ENCODE data around the gene FAM98B. TPM values are rescaled to one million over a fixed set of nuclear protein-coding genes. Genes with fewer than 3 reads are reported as not detected.

FAM98B gene
- total and polyA plus RNA-seq, 2 of the 8 experiments (the other 6 are each of a cell fraction or from before 2014, with no cell fraction given): 5.9 to 48.4 TPM

- FAIRE-seq (no peak), DNase-seq (ENCODE audit: low read depth in 1 of 2, low spot score in 2 of 2) (no peak)
- no peak overlapping the region for H2BK120ac ChIP-seq (replicated peaks; ENCODE audit: low read depth, low read length)
- H3K23me2 ChIP-seq (ENCODE audit: low read depth, low read length): no peaks in the 10 kb centered on the region
- no peak overlapping the region for H3K23ac ChIP-seq (ENCODE audit: insufficient read length)
- H3K36me3 ChIP-seq (ENCODE audit: control insufficient read depth in 2 of 4, insufficient read depth in 4 of 4, low read length in 3 of 4): no peaks in the 10 kb centered on the region
- H3K4me1 ChIP-seq (replicated peaks in 1 of 4; ENCODE audit: control insufficient read depth in 3 of 4, insufficient read depth in 4 of 4, low read length in 3 of 4): peaks cover 0 to 3% (median 0%) of the 10 kb centered on the region in 4 experiments; a peak in 1 of 7 replicates
- H3K4me2 ChIP-seq (ENCODE audit: insufficient read depth in 1 of 2, low read depth in 2 of 2, low read length in 2 of 2): no peak overlapping the region
- no peak overlapping the region for H3K4me3 ChIP-seq (ENCODE audit: extremely low read depth in 1 of 4, insufficient read depth in 2 of 4, low read depth in 3 of 4, low read length in 4 of 4)
- H2AK5ac ChIP-seq (ENCODE audit: low read depth, low read length): no peak overlapping the region
- H2AFZ ChIP-seq (ENCODE audit: low read length): no peak overlapping the region
- no peak overlapping the region for H2BK20ac ChIP-seq (ENCODE audit: low read length)
- no peaks in the 10 kb centered on the region for H4K20me1 ChIP-seq (replicated peaks in 1 of 2; ENCODE audit: control insufficient read depth in 1 of 2, insufficient read depth in 2 of 2, low read length in 2 of 2)
- H2BK5ac ChIP-seq (ENCODE audit: low read depth, low read length): no peak overlapping the region
- no peak overlapping the region for H4K91ac ChIP-seq (replicated peaks; ENCODE audit: insufficient read length, low read length)
- no peak overlapping the region for H3K27ac ChIP-seq (ENCODE audit: low read depth, low read length)
- H3K79me2 ChIP-seq (ENCODE audit: control insufficient read depth in 1 of 2, insufficient read depth in 2 of 2, low read length in 2 of 2): no peaks in the 10 kb centered on the region
- no peak overlapping the region for H4K8ac ChIP-seq (ENCODE audit: extremely low read depth, insufficient read depth, low read length)
- ChIA-PET CTCF (ENCODE audit: partially characterized antibody) (interaction anchor here (0.7 to 3.6 kb wide), 5 partner anchors 28 to 155 kb away, joined by 3 to 18 read pairs (median 3); partner anchors contain the start of gene RASGRP1), POLR2A (ENCODE audit: partially characterized antibody) (interaction anchor here (1.0 kb wide), 1 partner anchor 81 kb away, joined by 3 read pairs; the partner anchor contains the start of gene FAM98B)
- no peak overlapping the region for H2BK12ac ChIP-seq (ENCODE audit: low read depth, low read length)
- no peak overlapping the region for H3K14ac ChIP-seq (ENCODE audit: insufficient read length)
- H3K79me1 ChIP-seq (ENCODE audit: low read depth, low read length): no peaks in the 10 kb centered on the region
- no peak overlapping the region for H3K56ac ChIP-seq (replicated peaks; ENCODE audit: insufficient read length, low read depth, low read length)
- WGBS, 2 experiments (ENCODE audit: extremely low coverage in 1 of 2, insufficient coverage in 1 of 2, insufficient read length in 1 of 2, insufficient replicate concordance in 2 of 2, low coverage in 1 of 2, low lambda C conversion rate in 2 of 2, missing lambda C conversion rate in 1 of 2): 91% methylated on average over 8 of the region's 8 CpGs; no CpG with 5 or more reads in 1 of the 2 experiments
- H4K5ac ChIP-seq (ENCODE audit: insufficient read length, low read depth, low read length): no peak overlapping the region
- no peaks in the 10 kb centered on the region for H3K9me3 ChIP-seq (ENCODE audit: insufficient read depth in 2 of 2, low read depth in 1 of 2, low read length in 1 of 2)
- no peak overlapping the region for H3K18ac ChIP-seq (ENCODE audit: extremely low read depth, low read length)
- no peak overlapping the region for H2BK15ac ChIP-seq (ENCODE audit: low read length)
- no peak overlapping the region for H3K4ac ChIP-seq (replicated peaks; ENCODE audit: insufficient read length, low read depth, low read length)
- H3K9ac ChIP-seq (replicated peaks in 1 of 4; ENCODE audit: extremely low read depth in 1 of 4, low read depth in 3 of 4, low read length in 3 of 4): no peak overlapping the region
- H3K27me3 ChIP-seq (replicated peaks in 1 of 4; ENCODE audit: control insufficient read depth in 3 of 4, extremely low read depth in 1 of 4, insufficient read depth in 3 of 4, low read length in 3 of 4): no peaks in the 10 kb centered on the region
- TF ChIP-seq ATF2 (IDR thresholded peaks at IDR 0.05; ENCODE audit: low read length) (no peak), KDM5A (IDR thresholded peaks at IDR 0.05; ENCODE audit: low read length) (no peak), RAD21 (IDR thresholded peaks at IDR 0.05 in 1 of 2, conservative IDR thresholded peaks at IDR 0.05 in 1 of 2; ENCODE audit: low read depth in 2 of 2, low read length in 2 of 2) (no peak), SP4 (IDR thresholded peaks at IDR 0.05; ENCODE audit: low read length) (no peak), ATF3 (IDR thresholded peaks at IDR 0.05; ENCODE audit: insufficient read depth, low read depth, low read length) (no peak), CHD1 (IDR thresholded peaks at IDR 0.05; ENCODE audit: low read depth, low read length) (no peak), YY1 (IDR thresholded peaks at IDR 0.05; ENCODE audit: low read depth, low read length) (no peak), TCF12 (IDR thresholded peaks at IDR 0.05; ENCODE audit: low read depth, low read length) (no peak), SIRT6 (IDR thresholded peaks at IDR 0.05; ENCODE audit: low read length) (no peak), MAX (IDR thresholded peaks at IDR 0.05) (no peak), GTF2F1 (IDR thresholded peaks at IDR 0.05; ENCODE audit: borderline replicate concordance, low read depth, low read length) (no peak)
Observed at GRCh38 chr15:38535491-38536200, 81.7 kb downstream of the FAM98B start.
